CD4-positive, alpha-beta T cell treated with Interleukin-15 for 1 hour (primary cell): Measurements from ENCODE around the gene STK39.

ENCODE experiments used
- DNase-seq: peaks from one replicate; pipeline ENCODE4 v3.0.0-alpha.2; 2020

The STK39 gene

GRCh38 chr2:167943897-167944296 lies 303.5 kb downstream of the STK39 start:
- DNase-seq = no peak

- DNase-seq = no peak
These were observed 304.0 kb downstream of the STK39 start for GRCh38 chr2:167943368-167943767.

GRCh38 chr2:167942366-167943081 lies 304.9 kb downstream of the STK39 start:
- no peak for DNase-seq

GRCh38 chr2:167941604-167942003 lies 305.8 kb downstream of the STK39 start:
- DNase-seq = no peak

GRCh38 chr2:167940734-167941507 lies 306.5 kb downstream of the STK39 start:
- no peak for DNase-seq

- DNase-seq = no peak
These were observed 307.1 kb downstream of the STK39 start for GRCh38 chr2:167940346-167940725.

GRCh38 chr2:167939514-167940345 lies 307.7 kb downstream of the STK39 start:
- no peak for DNase-seq

GRCh38 chr2:167937403-167937802 lies 310.0 kb downstream of the STK39 start:
- DNase-seq = no peak

- no peak for DNase-seq
These were observed 311.6 kb downstream of the STK39 start for GRCh38 chr2:167935803-167936110.

GRCh38 chr2:167933097-167933814 lies 314.1 kb downstream of the STK39 start:
- DNase-seq = no peak

- DNase-seq = no peak
These were observed 315.2 kb downstream of the STK39 start for GRCh38 chr2:167932123-167932693.

GRCh38 chr2:167929484-167929883 lies 317.9 kb downstream of the STK39 start:
- no peak for DNase-seq

- no peak for DNase-seq
These were observed 319.0 kb downstream of the STK39 start for GRCh38 chr2:167928434-167928833.

GRCh38 chr2:167925758-167926157 lies 321.6 kb downstream of the STK39 start:
- DNase-seq = no peak

GRCh38 chr2:167924556-167924955 lies 322.8 kb downstream of the STK39 start:
- DNase-seq = no peak

GRCh38 chr2:167916756-167917155 lies 330.6 kb downstream of the STK39 start:
- no peak for DNase-seq

- no peak for DNase-seq
These were observed 332.4 kb downstream of the STK39 start for GRCh38 chr2:167914969-167915368.

GRCh38 chr2:167908786-167909185 lies 338.6 kb downstream of the STK39 start:
- no peak for DNase-seq

- no peak for DNase-seq
These were observed 341.7 kb downstream of the STK39 start for GRCh38 chr2:167905668-167906067.
